Lower leg skin (tissue), 3 donors: ENCODE measurements around the gene EML6.

Experiments used
- POLR2A ChIP-seq, 2 donors: fragments of 450-650 bp; IDR thresholded peaks; one replicate each; pipeline ENCODE4 v1.6.1; 2016 to 2017; ENCODE audit warnings: antibody characterized with exemption in 2 of 2, mild to moderate bottlenecking in 1 of 2, moderate library complexity in 1 of 2
- TF ChIP-seq, protein P1 (sequence below), 3 donors: fragments of 450-650 bp; IDR thresholded peaks; one replicate each; pipeline ENCODE4 v1.5.1; 2016; ENCODE audit warnings: antibody characterized with exemption in 3 of 3, mild to moderate bottlenecking in 3 of 3, moderate library complexity in 2 of 3

DNA sequence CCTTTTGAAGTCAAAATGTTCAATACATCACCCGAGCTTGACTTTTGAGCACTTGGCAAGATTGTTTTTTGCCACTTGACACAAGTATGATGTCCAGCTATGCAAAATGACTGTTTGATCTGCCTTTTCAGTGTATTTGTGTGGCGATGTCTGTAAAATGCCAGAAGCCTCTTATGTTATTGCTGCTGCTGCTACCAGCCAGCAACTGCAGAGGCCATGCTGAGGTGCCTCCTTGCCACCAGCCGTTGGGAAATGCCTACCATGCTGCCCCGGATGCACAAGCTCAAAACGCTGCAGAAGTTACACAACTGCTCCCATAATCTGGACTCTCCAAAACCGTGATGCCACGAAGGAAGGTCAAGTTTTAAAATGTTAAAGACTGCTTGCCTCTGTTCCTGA, 246.5 kb downstream of the EML6 start:
- TF ChIP-seq, protein P1, sequence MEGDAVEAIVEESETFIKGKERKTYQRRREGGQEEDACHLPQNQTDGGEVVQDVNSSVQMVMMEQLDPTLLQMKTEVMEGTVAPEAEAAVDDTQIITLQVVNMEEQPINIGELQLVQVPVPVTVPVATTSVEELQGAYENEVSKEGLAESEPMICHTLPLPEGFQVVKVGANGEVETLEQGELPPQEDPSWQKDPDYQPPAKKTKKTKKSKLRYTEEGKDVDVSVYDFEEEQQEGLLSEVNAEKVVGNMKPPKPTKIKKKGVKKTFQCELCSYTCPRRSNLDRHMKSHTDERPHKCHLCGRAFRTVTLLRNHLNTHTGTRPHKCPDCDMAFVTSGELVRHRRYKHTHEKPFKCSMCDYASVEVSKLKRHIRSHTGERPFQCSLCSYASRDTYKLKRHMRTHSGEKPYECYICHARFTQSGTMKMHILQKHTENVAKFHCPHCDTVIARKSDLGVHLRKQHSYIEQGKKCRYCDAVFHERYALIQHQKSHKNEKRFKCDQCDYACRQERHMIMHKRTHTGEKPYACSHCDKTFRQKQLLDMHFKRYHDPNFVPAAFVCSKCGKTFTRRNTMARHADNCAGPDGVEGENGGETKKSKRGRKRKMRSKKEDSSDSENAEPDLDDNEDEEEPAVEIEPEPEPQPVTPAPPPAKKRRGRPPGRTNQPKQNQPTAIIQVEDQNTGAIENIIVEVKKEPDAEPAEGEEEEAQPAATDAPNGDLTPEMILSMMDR (IDR thresholded peaks at IDR 0.05): no peak
- TF ChIP-seq POLR2A (IDR thresholded peaks at IDR 0.05): no peak
